ENCODE data around the gene TTC24. TPM values are rescaled to one million over a fixed set of nuclear protein-coding genes. Genes with fewer than 3 reads are reported as not detected.
"Not testable (repeated sequence)": the region's sequence is repeated elsewhere in the genome, so short reads cannot be mapped to it uniquely, and the experiment has no call there.

The TTC24 gene
- total RNA-seq, 1 donor from 2014 or later: not detected

GRCh38 chr1:156586892-156587477, 7.5 kb downstream of the TTC24 start:
- DNase-seq (ENCODE audit: low read depth): no peak

- DNase-seq (ENCODE audit: low read depth): not testable (repeated sequence)
Observed at GRCh38 chr1:156587927-156588326, 8.4 kb downstream of the TTC24 start.

DNA sequence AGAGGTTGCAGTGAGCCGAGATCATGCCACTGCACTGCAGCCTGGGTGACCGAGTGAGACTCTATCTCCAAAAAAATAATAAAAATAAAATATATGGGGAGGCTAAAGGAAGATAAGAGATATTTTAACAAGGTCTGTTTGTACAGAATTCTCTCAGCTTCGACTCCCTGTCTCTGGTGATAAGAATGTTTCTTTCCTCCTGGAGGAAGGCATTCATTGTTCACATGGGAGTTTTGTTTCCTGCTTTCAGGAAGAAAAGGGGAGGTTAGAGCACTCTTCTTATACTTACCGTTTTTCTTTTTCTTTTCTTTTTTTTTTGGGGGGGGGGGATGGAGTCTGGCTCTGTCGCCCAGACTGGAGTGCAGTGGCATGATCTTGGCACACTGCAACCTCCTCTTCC, 10.0 kb downstream of the TTC24 start:
- no peak for DNase-seq (ENCODE audit: low read depth)

DNA sequence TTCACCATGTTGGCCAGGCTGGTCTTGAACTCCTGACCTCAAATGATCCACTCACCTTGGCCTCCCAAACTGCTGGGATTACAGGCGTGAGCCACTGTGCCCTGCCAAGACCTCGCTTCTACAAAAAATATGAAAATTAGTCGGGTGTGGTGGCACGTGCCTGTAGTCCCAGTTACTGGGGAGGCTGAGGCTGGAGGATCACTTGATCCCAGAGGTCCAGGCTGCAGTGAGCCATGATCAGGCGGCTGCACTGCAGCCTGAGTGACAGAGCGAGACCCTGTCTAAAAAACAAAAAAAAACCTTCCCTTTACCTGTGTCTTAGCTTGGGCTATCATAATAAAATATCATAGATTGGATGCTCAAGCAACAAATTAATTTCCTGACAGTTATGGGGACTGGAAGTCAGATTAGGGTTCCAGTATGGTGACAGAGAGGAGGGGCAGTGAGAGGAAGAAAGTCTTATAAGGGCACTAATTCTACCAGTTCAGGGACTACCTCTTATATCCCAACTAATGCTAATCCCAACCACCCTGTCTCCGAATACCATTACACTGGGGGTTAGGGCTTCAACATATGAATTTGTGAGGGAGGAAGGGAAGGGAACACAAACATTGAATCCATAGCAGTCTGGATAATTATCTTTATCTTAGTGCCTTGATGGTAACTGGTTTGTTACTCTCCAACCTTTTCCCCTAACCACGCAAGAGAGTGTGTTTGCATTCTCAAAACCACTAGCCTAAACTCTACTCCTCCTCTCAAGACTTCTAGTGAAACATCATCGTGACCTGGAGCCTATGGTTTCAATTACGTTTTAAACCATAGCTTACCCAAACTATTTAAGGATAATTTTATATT, 11.0 kb downstream of the TTC24 start:
- no peak for DNase-seq (ENCODE audit: low read depth)

DNA sequence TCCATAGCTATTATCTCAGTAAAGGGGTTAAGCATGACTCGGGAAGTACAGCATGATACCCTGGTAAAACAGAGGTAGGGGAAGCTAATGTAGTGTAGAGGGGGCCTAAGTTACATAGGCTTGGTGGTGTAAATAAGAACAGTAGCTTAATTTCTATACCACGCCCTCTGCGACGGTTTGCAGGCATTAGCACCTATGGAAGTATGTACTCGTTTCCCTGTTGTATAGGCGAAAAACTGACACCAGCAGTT, 11.6 kb downstream of the TTC24 start:
- no peak for DNase-seq (ENCODE audit: low read depth)

DNA sequence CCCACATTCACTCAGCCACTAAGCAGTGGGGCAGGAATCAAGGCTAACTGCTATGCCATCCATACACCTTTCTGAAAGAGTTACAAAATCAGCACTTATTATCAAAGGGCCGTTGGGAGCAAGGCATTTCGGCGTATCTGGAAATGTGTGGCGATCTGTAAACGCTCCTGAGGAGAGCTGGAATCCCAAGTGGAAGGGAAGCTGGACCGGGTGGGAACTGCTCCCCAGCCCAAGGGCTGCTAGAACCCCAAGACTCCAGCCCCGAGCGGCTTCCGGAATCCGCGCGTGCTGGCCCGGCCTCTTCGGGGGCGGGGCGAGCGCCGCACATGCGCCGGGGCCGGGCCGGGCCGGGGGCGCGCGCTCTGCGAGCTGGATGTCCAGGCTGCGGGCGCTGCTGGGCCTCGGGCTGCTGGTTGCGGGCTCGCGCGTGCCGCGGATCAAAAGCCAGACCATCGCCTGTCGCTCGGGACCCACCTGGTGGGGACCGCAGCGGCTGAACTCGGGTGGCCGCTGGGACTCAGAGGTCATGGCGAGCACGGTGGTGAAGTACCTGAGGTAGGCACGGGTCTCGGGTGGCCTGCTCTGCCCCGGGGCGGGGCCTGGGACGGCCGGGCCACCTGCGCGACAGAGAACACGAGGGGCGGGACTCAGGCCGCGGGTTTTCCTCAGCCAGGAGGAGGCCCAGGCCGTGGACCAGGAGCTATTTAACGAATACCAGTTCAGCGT, 12.1 kb downstream of the TTC24 start, which contains the start of gene NAXE:
Gene NAXE, plus strand, starts transcription at position 345 of the 726 bp plus-strand sequence. Its CDS starts 29 bp downstream, at position 374.
- no peak for DNase-seq (ENCODE audit: low read depth)

DNA sequence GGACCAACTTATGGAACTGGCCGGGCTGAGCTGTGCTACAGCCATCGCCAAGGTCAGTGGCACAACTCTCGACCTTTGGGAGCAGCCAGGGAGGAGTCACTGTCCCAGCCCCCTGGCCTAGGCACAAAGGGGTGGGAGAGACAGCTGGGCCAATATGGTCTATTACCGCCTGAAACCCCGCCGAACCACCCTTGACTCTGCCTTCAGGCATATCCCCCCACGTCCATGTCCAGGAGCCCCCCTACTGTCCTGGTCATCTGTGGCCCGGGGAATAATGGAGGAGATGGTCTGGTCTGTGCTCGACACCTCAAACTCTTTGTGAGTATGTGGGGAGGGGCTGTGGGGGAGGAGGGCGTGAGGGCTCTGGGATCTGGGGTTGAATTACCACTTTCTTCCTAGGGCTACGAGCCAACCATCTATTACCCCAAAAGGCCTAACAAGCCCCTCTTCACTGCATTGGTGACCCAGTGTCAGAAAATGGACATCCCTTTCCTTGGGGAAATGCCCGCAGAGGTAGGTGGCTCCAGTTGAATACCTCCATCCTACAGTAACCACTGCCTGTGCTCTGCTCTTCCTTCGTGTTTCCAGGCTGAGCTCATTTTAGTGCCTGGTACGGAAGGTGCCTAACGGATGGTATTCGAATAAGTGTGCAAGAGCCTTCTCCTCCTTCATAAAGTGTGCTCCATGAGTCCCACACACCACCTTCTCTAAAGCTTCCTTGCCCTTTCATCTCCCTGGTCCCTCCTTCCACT, 12.8 kb downstream of the TTC24 start:
- no peak for DNase-seq (ENCODE audit: low read depth)

- no peak for DNase-seq (ENCODE audit: low read depth)
Observed at GRCh38 chr1:156592910-156593660, 13.6 kb downstream of the TTC24 start.

DNA sequence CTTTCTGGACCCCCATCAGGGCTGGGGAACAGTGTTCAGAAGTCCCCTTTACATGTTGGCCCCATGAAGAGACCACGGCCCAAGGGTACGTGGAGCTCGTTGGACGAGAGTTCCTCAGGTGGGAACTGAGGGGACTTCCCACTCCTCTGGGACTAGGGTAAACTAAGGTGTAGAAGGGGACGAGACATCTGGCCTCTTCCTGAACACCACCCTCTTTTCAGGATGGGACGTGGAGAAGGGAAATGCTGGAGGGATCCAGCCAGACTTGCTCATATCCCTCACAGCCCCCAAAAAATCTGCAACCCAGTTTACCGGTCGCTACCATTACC, 14.1 kb downstream of the TTC24 start:
- DNase-seq (ENCODE audit: low read depth): no peak

DNA sequence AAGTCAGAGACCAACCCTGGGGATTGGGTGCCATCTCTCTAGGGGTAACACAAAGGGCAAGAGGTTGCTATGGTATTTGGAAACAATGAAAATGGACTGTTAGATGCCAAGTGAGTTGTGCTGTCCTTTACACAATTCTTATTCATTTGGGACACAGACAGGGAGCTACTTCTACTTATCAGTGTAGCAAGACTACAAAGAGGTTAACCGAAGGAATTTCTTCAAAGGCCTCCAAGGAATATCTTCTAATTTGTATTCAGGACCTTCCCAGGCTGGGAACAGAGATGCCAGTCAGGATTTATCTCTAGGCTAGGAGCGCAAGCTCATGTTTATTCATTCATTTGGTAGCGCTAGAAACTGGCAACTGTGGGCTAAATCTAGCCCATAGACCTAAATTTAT, 14.7 kb downstream of the TTC24 start:
- DNase-seq (ENCODE audit: low read depth): no peak

GRCh38 chr1:156595016-156595415, 15.5 kb downstream of the TTC24 start:
- DNase-seq (ENCODE audit: low read depth): no peak

DNA sequence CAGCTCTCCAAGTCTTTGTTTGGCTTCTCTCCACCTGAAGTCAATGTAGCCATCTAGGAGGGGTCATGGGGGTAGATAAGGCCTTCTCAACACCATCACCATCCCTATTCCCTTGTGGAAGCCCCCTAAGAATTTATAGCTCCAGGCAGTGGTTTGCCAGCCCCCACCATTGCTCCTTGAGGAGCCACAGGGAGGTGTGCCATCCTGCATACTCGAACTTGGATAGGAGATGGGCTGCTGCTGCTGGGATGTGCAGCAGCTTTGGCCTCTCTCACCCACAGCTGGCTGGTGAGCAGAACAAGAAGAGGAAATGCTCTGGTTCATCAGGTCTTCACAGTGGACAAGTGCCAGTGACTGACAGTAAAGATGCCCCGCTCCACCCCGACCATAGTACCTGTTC, 16.9 kb downstream of the TTC24 start:
- no peak for DNase-seq (ENCODE audit: low read depth)

GRCh38 chr1:156598125-156598524, 18.6 kb downstream of the TTC24 start:
- no peak for DNase-seq (ENCODE audit: low read depth)

DNA sequence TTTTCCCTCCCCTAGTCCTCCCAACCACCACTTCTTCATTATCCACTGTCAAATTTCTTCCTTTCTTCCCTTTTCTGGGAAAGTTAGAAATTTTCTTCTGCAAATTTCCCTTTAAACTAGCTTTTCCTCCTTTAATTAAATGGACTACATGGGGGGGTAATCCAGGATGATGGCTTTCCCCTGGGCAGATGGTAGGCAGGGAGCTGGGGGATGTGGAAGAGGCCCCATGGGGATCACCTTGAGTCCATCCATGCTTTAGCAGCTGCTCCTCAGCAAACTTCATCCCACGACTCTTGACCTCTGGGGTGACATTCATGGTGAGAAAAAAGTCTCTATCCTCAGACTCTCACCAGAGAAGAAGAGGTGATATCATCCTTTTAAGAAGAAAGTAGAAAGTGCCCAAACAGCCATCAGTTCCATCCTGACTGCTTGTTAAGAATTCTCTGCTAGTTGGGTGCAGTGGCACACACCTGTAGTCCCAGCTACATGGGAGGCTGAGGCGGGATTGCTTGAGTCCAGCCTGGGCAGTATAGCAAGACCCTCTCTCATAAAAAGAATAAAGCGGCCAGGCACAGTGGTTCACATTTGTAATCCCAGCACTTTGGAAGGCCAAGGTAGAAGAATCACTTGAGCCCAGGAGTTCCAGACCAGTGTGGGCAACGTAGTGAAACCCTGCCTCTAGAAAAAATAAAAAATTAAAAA, 19.4 kb downstream of the TTC24 start:
- no peak for DNase-seq (ENCODE audit: low read depth)

- DNase-seq (ENCODE audit: low read depth): peak; percentile 51
Observed at GRCh38 chr1:156599811-156600210, 20.3 kb downstream of the TTC24 start.

GRCh38 chr1:156600733-156601121, 21.2 kb downstream of the TTC24 start:
- DNase-seq (ENCODE audit: low read depth): no peak

- DNase-seq (ENCODE audit: low read depth): peak; percentile 78
Observed at GRCh38 chr1:156601122-156601830, 21.8 kb downstream of the TTC24 start, which contains the start of gene GPATCH4. Gene GPATCH4 (minus strand): TSS chr1:156601479.

- DNase-seq (ENCODE audit: low read depth): no peak
Observed at GRCh38 chr1:156601892-156602291, 22.4 kb downstream of the TTC24 start.

DNA sequence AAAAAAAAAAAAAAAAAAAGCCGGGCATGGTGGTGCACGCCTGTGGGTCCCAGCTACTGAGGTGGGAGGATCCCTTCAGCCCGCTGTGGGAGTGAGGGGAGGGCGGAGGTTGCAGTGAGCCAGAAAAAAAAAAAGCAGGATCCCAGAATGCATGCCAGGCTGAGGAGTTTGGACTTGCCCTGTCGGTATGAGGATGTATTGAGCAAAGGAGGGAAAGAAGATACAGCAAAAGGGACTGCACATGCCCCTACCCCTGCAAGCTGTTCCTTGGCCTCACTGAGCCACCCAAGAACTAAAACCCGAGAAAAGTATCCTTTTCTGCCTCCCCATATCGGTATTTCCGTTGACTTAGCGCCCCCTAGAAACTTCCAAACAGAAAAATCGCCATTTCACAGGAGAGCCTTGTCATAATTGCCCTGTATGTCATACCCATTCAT, 23.1 kb downstream of the TTC24 start:
- DNase-seq (ENCODE audit: low read depth): no peak

GRCh38 chr1:156607344-156607743, 27.8 kb downstream of the TTC24 start:
- not testable (repeated sequence) for DNase-seq (ENCODE audit: low read depth)
